GM23248 (cell line): ENCODE results near the gene SLC34A3. TPM values are rescaled to one million over a fixed set of nuclear protein-coding genes. Genes with fewer than 3 reads are reported as not detected.

Source experiments
- DNase-seq: peaks from one replicate; pipeline ENCODE4 v3.0.0-alpha.2; 2015
- H2AFZ ChIP-seq: fragments of 200-600 bp; sonication (generic); 2 replicates; pipeline ENCODE4 v1.6.1; 2016; ENCODE audit warnings: antibody characterized with exemption
- H3F3A ChIP-seq: fragments of 200-600 bp; sonication (generic); 2 replicates; pipeline ENCODE4 v1.6.1; 2016; ENCODE audit warnings: mild to moderate bottlenecking, antibody characterized with exemption, mixed run types; ENCODE audit not compliant: insufficient read depth
- H3K27ac ChIP-seq: fragments of 200-600 bp; sonication (generic); 2 replicates; pipeline ENCODE4 v1.5.1; 2016; ENCODE audit warnings: mild to moderate bottlenecking
- H3K27me3 ChIP-seq: fragments of 200-600 bp; sonication (generic); replicated peaks from 2 replicates; pipeline ENCODE4 v1.6.1; 2016; ENCODE audit warnings: mild to moderate bottlenecking; ENCODE audit not compliant: insufficient read depth
- H3K36me3 ChIP-seq: fragments of 200-600 bp; sonication (generic); 2 replicates; pipeline ENCODE4 v1.6.1; 2016; ENCODE audit warnings: low read depth, mild to moderate bottlenecking
- H3K4me1 ChIP-seq: fragments of 200-600 bp; sonication (generic); 2 replicates; pipeline ENCODE4 v1.6.1; 2016; ENCODE audit warnings: mild to moderate bottlenecking; ENCODE audit not compliant: insufficient read depth
- H3K4me2 ChIP-seq: fragments of 200-600 bp; sonication (generic); one replicate; pipeline ENCODE4 v1.6.1; 2016; ENCODE audit warnings: mild to moderate bottlenecking; ENCODE audit not compliant: unreplicated experiment
- H3K4me3 ChIP-seq: fragments of 200-600 bp; sonication (generic); 2 replicates; pipeline ENCODE4 v1.5.1; 2016; ENCODE audit warnings: mild to moderate bottlenecking
- H3K79me2 ChIP-seq: fragments of 200-600 bp; sonication (generic); 2 replicates; pipeline ENCODE4 v1.6.1; 2016; ENCODE audit warnings: mild to moderate bottlenecking; ENCODE audit not compliant: insufficient read depth
- H3K9ac ChIP-seq: fragments of 200-600 bp; sonication (generic); 2 replicates; pipeline ENCODE4 v1.6.1; 2016; ENCODE audit warnings: mild to moderate bottlenecking
- H3K9me2 ChIP-seq: fragments of 200-600 bp; sonication (generic); 2 replicates; pipeline ENCODE4 v1.6.1; 2016; ENCODE audit warnings: mixed run types, mild to moderate bottlenecking, moderate library complexity; ENCODE audit not compliant: insufficient read depth
- H3K9me3 ChIP-seq: fragments of 200-600 bp; sonication (generic); one replicate; pipeline ENCODE4 v1.6.1; 2017; ENCODE audit warnings: low read depth
- H4K20me1 ChIP-seq: fragments of 200-600 bp; sonication (generic); 2 replicates; pipeline ENCODE4 v1.6.0; 2016; ENCODE audit not compliant: insufficient read depth
- EZH2 ChIP-seq: fragments of 200-600 bp; sonication (generic); IDR thresholded peaks from 2 replicates; pipeline ENCODE4 v1.6.1; 2018; ENCODE audit warnings: antibody characterized with exemption, mild to moderate bottlenecking; ENCODE audit not compliant: insufficient read depth, poor library complexity, severe bottlenecking
- EZH2phosphoT487 ChIP-seq: fragments of 200-600 bp; sonication (generic); IDR thresholded peaks from 2 replicates; pipeline ENCODE4 v1.6.1; 2018; ENCODE audit warnings: antibody characterized with exemption, moderate library complexity, mild to moderate bottlenecking, low read depth; ENCODE audit not compliant: insufficient read depth
- WGBS, 2 experiments: methylation state at CpG; one replicate each; pipeline ENCODE4 v1.1.6; 2015 to 2017; ENCODE audit warnings: low lambda C conversion rate in 2 of 2, low coverage in 1 of 2; ENCODE audit errors: missing lambda C conversion rate in 2 of 2; 5-methylcytosine and 5-hydroxymethylcytosine counted together
- in situ Hi-C: fragments of 300-500 bp; cut with MboI; formaldehyde crosslinking; loops from 2 replicates; pipeline ENCODE4 v1.15.0; 2020
- polyA plus RNA-seq: library from polyadenylated mRNA; unstranded; fragments of >200 nt; fragmentation: Nextera tagmentation; extraction: Ambion mirVana; gene quantifications from 2 replicates; pipeline ENCODE4 v1.2.1, GENCODE V29; 2016
- total RNA-seq: library from RNA; depleted of rRNA; stranded (reverse); fragments of >200 nt; shearing (Covaris generic); gene quantifications from 2 replicates; pipeline ENCODE4 v1.2.3, GENCODE V29; 2014

SLC34A3 gene
- total and polyA plus RNA-seq, 2 experiments from 2014 or later = not detected

DNA sequence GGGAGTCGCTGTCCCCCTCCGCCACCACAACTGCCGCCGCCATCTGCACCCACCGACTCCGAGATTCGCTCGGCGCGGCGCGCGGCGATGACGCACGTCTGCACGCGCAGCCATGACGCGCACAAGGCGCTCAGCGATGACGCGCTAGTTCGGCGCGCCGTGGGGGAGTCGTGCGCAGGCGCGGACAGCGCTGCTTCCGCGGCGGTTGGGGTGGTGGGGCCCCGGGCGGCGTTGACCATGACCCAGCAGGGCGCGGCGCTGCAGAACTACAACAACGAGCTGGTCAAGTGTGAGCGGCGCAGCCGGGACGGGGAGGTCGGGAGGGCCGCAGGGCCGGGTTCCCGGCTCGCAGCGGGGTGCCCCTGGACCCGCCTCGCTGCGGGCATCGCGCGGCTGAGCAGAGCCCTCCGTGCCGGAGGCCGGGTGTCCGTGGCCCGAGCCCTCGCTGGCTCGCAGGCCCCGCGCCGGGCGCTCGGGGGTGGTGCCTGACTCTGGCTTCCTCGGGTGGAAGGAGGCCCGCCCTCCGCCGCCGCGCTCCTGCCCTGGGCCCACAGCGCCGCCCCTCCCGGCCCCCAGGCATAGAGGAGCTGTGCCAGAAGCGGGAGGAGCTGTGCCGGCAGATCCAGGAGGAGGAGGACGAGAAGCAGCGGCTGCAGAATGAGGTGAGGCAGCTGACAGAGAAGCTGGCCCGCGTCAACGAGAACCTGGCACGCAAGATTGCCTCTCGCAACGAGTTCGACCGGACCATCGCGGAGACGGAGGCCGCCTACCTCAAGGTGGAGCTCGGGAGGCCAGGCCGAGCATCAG is 42.0 kb upstream of the SLC34A3 start, which contains the start of the genes ANAPC2 and SSNA1:
Gene ANAPC2 (minus strand): TSS at position 71 of the 807 bp plus-strand sequence. CDS start 28 bp downstream, at position 43.
Gene SSNA1 (plus strand): TSS at position 187 of the 807 bp plus-strand sequence. CDS start 51 bp downstream, at position 238.
- no peaks in the 10 kb centered on the region for H3K27me3 ChIP-seq
- peak within 1 kb of the TSS; percentile 83 for H3K4me3 ChIP-seq
- peak; percentile 95 for DNase-seq
- no peaks in the 10 kb centered on the region for H3K9me3 ChIP-seq
- H3K79me2 ChIP-seq = peaks cover 74% of the 10 kb centered on the region
- peaks cover 10% of the 10 kb centered on the region for H3F3A ChIP-seq
- H2AFZ ChIP-seq = peak within 1 kb of the TSS; percentile 69
- H3K9ac ChIP-seq = peak within 1 kb of the TSS; percentile 93
- no peaks in the 10 kb centered on the region for H3K9me2 ChIP-seq
- in situ Hi-C loops = no loop called here
- H3K36me3 ChIP-seq = no peaks in the 10 kb centered on the region
- peak within 1 kb of the TSS; percentile 93 for H3K27ac ChIP-seq
- 0 to 1% methylated on average over 80 to 97 of the region's 98 CpGs for WGBS, 2 experiments
- H3K4me2 ChIP-seq = peak within 1 kb of the TSS; percentile 93
- no peaks in the 10 kb centered on the region for H4K20me1 ChIP-seq
- H3K4me1 ChIP-seq = peaks cover 16% of the 10 kb centered on the region
- TF ChIP-seq EZH2phosphoT487 (no peak), EZH2 (no peak)

- Histone ChIP-seq H3K9me3 (no peaks in the 10 kb centered on the region), H2AFZ (peak overlapping the region; percentile 20; the same call in 1 of the 2 replicates), H3K36me3 (no peaks in the 10 kb centered on the region), H3K4me3 (peak overlapping the region; percentile 83), H3K9ac (peak overlapping the region; percentile 93), H3K27me3 (no peaks in the 10 kb centered on the region), H3K79me2 (peaks cover 83% of the 10 kb centered on the region), H3K4me1 (peaks cover 16% of the 10 kb centered on the region), H3F3A (peaks cover 10% of the 10 kb centered on the region), H3K9me2 (no peaks in the 10 kb centered on the region), H3K4me2 (peak overlapping the region; percentile 93), H4K20me1 (no peaks in the 10 kb centered on the region), H3K27ac (peak overlapping the region; percentile 93)
- no peak for TF ChIP-seq EZH2phosphoT487
- TF ChIP-seq EZH2 = no peak
- in situ Hi-C loops = no loop called here
- peak; percentile 15 for DNase-seq
- 31 to 37% methylated on average over 20 to 23 of the region's 23 CpGs for WGBS, 2 experiments
Measured at GRCh38 chr9:137189297-137190295, 41.1 kb upstream of the SLC34A3 start.

DNA sequence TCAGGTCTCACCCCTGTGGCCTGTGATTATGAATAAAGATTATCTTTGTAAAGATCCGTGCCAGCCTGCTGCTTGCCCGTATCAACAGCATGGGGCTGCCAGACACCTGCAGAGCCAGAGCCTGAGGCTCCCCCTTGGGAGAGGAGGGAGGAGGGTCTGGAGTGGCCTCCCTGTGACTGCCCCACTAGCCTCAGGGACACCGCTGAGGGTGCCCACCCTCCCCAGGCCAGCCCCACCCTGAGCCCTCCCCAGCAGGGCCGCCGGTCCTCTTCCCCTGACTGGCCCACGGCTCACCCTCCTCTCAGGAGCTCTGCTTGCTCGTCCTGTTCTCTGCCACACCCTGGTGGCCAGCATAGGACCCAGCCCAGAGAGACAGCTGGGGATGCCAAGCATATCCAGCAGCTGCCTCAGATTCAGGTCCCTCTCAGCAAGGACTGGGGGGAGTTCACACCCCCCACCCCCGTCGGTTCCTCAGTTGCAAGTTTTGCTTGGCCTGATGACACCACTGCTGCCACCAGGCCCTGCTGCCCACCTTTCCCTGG is 40.3 kb upstream of the SLC34A3 start:
- TF ChIP-seq EZH2phosphoT487 (no peak), EZH2 (no peak)
- no peak for DNase-seq
- peak overlapping the region; percentile 93 for H3K4me2 ChIP-seq
- H3K36me3 ChIP-seq = no peaks in the 10 kb centered on the region
- H3K27me3 ChIP-seq = no peaks in the 10 kb centered on the region
- H3K79me2 ChIP-seq = peaks cover 87% of the 10 kb centered on the region
- no peaks in the 10 kb centered on the region for H3K9me2 ChIP-seq
- no peak overlapping the region for H2AFZ ChIP-seq
- peaks cover 16% of the 10 kb centered on the region for H3K4me1 ChIP-seq
- H4K20me1 ChIP-seq = no peaks in the 10 kb centered on the region
- H3K9me3 ChIP-seq = no peaks in the 10 kb centered on the region
- H3K4me3 ChIP-seq = no peak overlapping the region; the same call in 1 of the 2 replicates
- H3K9ac ChIP-seq = peak overlapping the region; percentile 93
- peak overlapping the region; percentile 93 for H3K27ac ChIP-seq
- 67 to 74% methylated on average over 7 to 8 of the region's 9 CpGs for WGBS, 2 experiments
- H3F3A ChIP-seq = peaks cover 10% of the 10 kb centered on the region
- in situ Hi-C loops = no loop called here

GRCh38 chr9:137191245-137191644 is 39.5 kb upstream of the SLC34A3 start:
- Histone ChIP-seq H3K27ac (no peak overlapping the region), H4K20me1 (no peaks in the 10 kb centered on the region), H3K36me3 (no peaks in the 10 kb centered on the region), H3K4me2 (no peak overlapping the region), H3K27me3 (no peaks in the 10 kb centered on the region), H3K79me2 (peaks cover 83% of the 10 kb centered on the region), H3K9me3 (no peaks in the 10 kb centered on the region), H3K9me2 (no peaks in the 10 kb centered on the region), H3K4me1 (peaks cover 16% of the 10 kb centered on the region), H3K4me3 (no peak overlapping the region), H2AFZ (no peak overlapping the region), H3F3A (peaks cover 10% of the 10 kb centered on the region), H3K9ac (no peak overlapping the region)
- no peak for DNase-seq
- TF ChIP-seq EZH2 = no peak
- TF ChIP-seq EZH2phosphoT487 = no peak
- 51 to 56% methylated on average over 3 of the region's 3 CpGs for WGBS, 2 experiments
- in situ Hi-C loops = no loop called here
